ENCODE data around the gene MAP4K4.

The MAP4K4 gene

GRCh38 chr2:101833890-101834523, 136.5 kb downstream of the MAP4K4 start:
- DNase-seq (ENCODE audit: low read depth in 2 of 2) = no peak

GRCh38 chr2:101837354-101837753, 139.8 kb downstream of the MAP4K4 start:
- DNase-seq (ENCODE audit: low read depth in 2 of 2) = no peak

GRCh38 chr2:101841679-101842327, 144.3 kb downstream of the MAP4K4 start:
- no peak for DNase-seq (ENCODE audit: low read depth in 2 of 2)

- DNase-seq (ENCODE audit: low read depth in 2 of 2) = no peak
These were observed 145.0 kb downstream of the MAP4K4 start for GRCh38 chr2:101842471-101842870.

GRCh38 chr2:101843048-101843447, 145.5 kb downstream of the MAP4K4 start:
- no peak for DNase-seq (ENCODE audit: low read depth in 2 of 2)

- no peak for DNase-seq (ENCODE audit: low read depth in 2 of 2)
These were observed 146.0 kb downstream of the MAP4K4 start for GRCh38 chr2:101843471-101843870.

- no peak for DNase-seq (ENCODE audit: low read depth in 2 of 2)
These were observed 146.6 kb downstream of the MAP4K4 start for GRCh38 chr2:101844055-101844635.

GRCh38 chr2:101846973-101847372, 149.5 kb downstream of the MAP4K4 start:
- no peak for DNase-seq (ENCODE audit: low read depth in 2 of 2)

GRCh38 chr2:101847661-101848339, 150.3 kb downstream of the MAP4K4 start:
- no peak for DNase-seq (ENCODE audit: low read depth in 2 of 2)

GRCh38 chr2:101848769-101849410, 151.4 kb downstream of the MAP4K4 start:
- DNase-seq (ENCODE audit: low read depth in 2 of 2) = no peak

GRCh38 chr2:101850450-101850849, 152.9 kb downstream of the MAP4K4 start:
- DNase-seq (ENCODE audit: low read depth in 2 of 2) = no peak

GRCh38 chr2:101850991-101851390, 153.5 kb downstream of the MAP4K4 start:
- DNase-seq (ENCODE audit: low read depth in 2 of 2) = no peak

GRCh38 chr2:101852824-101853223, 155.3 kb downstream of the MAP4K4 start:
- DNase-seq (ENCODE audit: low read depth in 2 of 2) = no peak

- DNase-seq (ENCODE audit: low read depth in 2 of 2) = no peak
These were observed 157.4 kb downstream of the MAP4K4 start for GRCh38 chr2:101854877-101855276.

- DNase-seq (ENCODE audit: low read depth in 2 of 2) = no peak
These were observed 158.3 kb downstream of the MAP4K4 start for GRCh38 chr2:101855776-101856175.

- DNase-seq (ENCODE audit: low read depth in 2 of 2) = no peak
These were observed 160.7 kb downstream of the MAP4K4 start for GRCh38 chr2:101858246-101858645.

GRCh38 chr2:101858910-101859309, 161.4 kb downstream of the MAP4K4 start:
- no peak for DNase-seq (ENCODE audit: low read depth in 2 of 2)

GRCh38 chr2:101859604-101860003, 162.1 kb downstream of the MAP4K4 start:
- DNase-seq (ENCODE audit: low read depth in 2 of 2) = no peak

GRCh38 chr2:101860157-101860556, 162.7 kb downstream of the MAP4K4 start:
- DNase-seq (ENCODE audit: low read depth in 2 of 2) = no peak

GRCh38 chr2:101860782-101861181, 163.3 kb downstream of the MAP4K4 start:
- DNase-seq (ENCODE audit: low read depth in 2 of 2) = no peak

- no peak for DNase-seq (ENCODE audit: low read depth in 2 of 2)
These were observed 163.9 kb downstream of the MAP4K4 start for GRCh38 chr2:101861382-101861781.

- no peak for DNase-seq (ENCODE audit: low read depth in 2 of 2)
These were observed 166.0 kb downstream of the MAP4K4 start for GRCh38 chr2:101863534-101863933.
